Measurements from ENCODE around the gene P3H3.
A peak's percentile ranks its signal among the peaks of the same experiment; 100 is the strongest.
"Not testable (repeated sequence)": the region's sequence is repeated elsewhere in the genome, so short reads cannot be mapped to it uniquely, and the experiment has no call there.

Gene P3H3

GRCh38 chr12:6866163-6866919, 38.1 kb downstream of the P3H3 start:
- no peak for DNase-seq (ENCODE audit: low read depth in 2 of 2)

- DNase-seq (ENCODE audit: low read depth in 2 of 2) = no peak
These were observed 38.8 kb downstream of the P3H3 start for GRCh38 chr12:6866920-6867412.

- peak; percentile 68 to 73 for DNase-seq (ENCODE audit: low read depth in 2 of 2)
These were observed 39.4 kb downstream of the P3H3 start, which contains the start of gene TPI1 for GRCh38 chr12:6867413-6868210. Gene TPI1 (plus strand): TSS chr12:6867531. CDS start chr12:6867567, 36 bp downstream.

GRCh38 chr12:6868211-6869048, 40.2 kb downstream of the P3H3 start:
- no peak for DNase-seq (ENCODE audit: low read depth in 2 of 2)

GRCh38 chr12:6869049-6870021, 41.1 kb downstream of the P3H3 start:
- DNase-seq (ENCODE audit: low read depth in 2 of 2) = peak; percentile 74 to 81

GRCh38 chr12:6870304-6870703, 42.1 kb downstream of the P3H3 start:
- DNase-seq (ENCODE audit: low read depth in 2 of 2) = not testable (repeated sequence)

- peak in 1 of 2 donors; percentile 47 for DNase-seq (ENCODE audit: low read depth in 2 of 2)
These were observed 43.1 kb downstream of the P3H3 start for GRCh38 chr12:6871052-6871957.

GRCh38 chr12:6872073-6873048, 44.2 kb downstream of the P3H3 start:
- DNase-seq (ENCODE audit: low read depth in 2 of 2) = peak; percentile 77 to 82

- DNase-seq (ENCODE audit: low read depth in 2 of 2) = peak; percentile 99 to 100
These were observed 45.1 kb downstream of the P3H3 start, which contains the start of gene SPSB2 for GRCh38 chr12:6873094-6874014. Gene SPSB2 (minus strand): TSS chr12:6873303. CDS start chr12:6872901, 402 bp downstream.

GRCh38 chr12:6874015-6874368, 45.8 kb downstream of the P3H3 start:
- not testable (repeated sequence) for DNase-seq (ENCODE audit: low read depth in 2 of 2)

- DNase-seq (ENCODE audit: low read depth in 2 of 2) = not testable (repeated sequence)
These were observed 51.6 kb downstream of the P3H3 start for GRCh38 chr12:6879824-6880223.

- DNase-seq (ENCODE audit: low read depth in 2 of 2) = no peak
These were observed 55.0 kb downstream of the P3H3 start for GRCh38 chr12:6883252-6883651.

- DNase-seq (ENCODE audit: low read depth in 2 of 2) = no peak
These were observed 55.5 kb downstream of the P3H3 start for GRCh38 chr12:6883683-6884082.

GRCh38 chr12:6884539-6884938, 56.3 kb downstream of the P3H3 start:
- no peak for DNase-seq (ENCODE audit: low read depth in 2 of 2)

GRCh38 chr12:6886206-6886999, 58.2 kb downstream of the P3H3 start:
- DNase-seq (ENCODE audit: low read depth in 2 of 2) = not testable (repeated sequence)

GRCh38 chr12:6887460-6887859, 59.3 kb downstream of the P3H3 start:
- no peak for DNase-seq (ENCODE audit: low read depth in 2 of 2)
